ENCODE data around the gene PFN1. TPM values are rescaled to one million over a fixed set of nuclear protein-coding genes. Genes with fewer than 3 reads are reported as not detected.

Gene PFN1
- total and polyA plus RNA-seq, 5 experiments from 2014 or later = 486 to 2,067 (median 1,824) TPM

DNA sequence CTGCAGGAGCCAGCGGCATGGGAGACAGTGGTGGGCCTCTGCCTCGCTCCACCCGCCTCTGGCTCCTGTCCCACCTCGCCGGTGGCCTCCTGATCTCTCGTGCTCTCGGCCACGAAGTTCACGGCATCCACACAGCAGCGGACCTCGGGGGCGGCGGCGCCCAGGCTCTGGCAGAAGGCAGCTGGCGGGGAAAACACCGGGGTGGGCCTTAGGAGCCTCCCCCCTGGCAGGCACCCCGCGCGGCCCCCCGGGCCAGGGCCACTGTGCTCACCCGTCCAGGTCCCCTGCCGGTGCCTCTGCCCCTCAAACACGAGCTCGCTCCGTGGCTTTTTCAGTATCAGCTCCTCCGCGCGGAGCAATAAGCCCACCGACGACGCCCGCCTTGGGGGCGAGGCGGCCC lies 49.4 kb downstream of the PFN1 start:
- DNase-seq (no peak), ATAC-seq (peak; percentile 6 to 14)
- POLR2A ChIA-PET = interaction anchor here (0.5 to 3.9 kb wide), 16 partner anchors 10 to 196 kb away, joined by 3 to 26 read pairs (median 4); partner anchors contain the start of genes KIF1C, PELP1, PFN1 and PLD2
- Mint-ChIP-seq H3K36me3 (peaks cover 0 to 25% (median 0%) of the 10 kb centered on the region in 3 donors), H3K4me1 (peaks cover 26 to 43% (median 42%) of the 10 kb centered on the region in 4 donors), H3K27me3 (peaks cover 0 to 2% (median 0%) of the 10 kb centered on the region in 5 donors), H3K27ac (peak overlapping the region in 8 of 10 donors; percentile 48 to 99 (median 86)), H3K9me3 (no peaks in the 10 kb centered on the region), H3K4me3 (peak overlapping the region; percentile 74 to 96 (median 90))

DNA sequence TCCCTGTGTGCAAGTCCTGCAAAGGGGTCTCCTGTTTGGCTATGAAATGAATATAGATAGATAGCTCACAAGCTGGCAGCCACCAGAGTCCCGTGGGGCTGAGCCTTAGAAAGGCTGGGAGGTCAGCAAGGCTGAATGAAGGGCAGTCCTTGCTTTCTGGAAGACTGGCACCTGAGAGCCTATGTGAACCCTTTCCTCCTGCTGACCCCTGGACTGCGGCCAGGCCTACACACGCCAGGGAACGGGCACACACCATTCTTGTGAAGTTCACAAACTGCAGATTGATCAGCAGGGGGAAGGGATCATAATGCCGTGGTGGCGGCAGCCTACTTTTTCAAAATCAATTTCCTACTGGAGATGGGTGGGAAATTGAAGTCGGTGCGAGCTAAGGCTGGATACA lies 50.0 kb downstream of the PFN1 start:
- Mint-ChIP-seq H3K27ac (peak overlapping the region in 9 of 10 donors; percentile 48 to 89 (median 83)), H3K9me3 (no peaks in the 10 kb centered on the region), H3K4me1 (peaks cover 24 to 40% (median 38%) of the 10 kb centered on the region in 4 donors), H3K4me3 (peak overlapping the region; percentile 65 to 90 (median 76)), H3K36me3 (peaks cover 0 to 25% (median 0%) of the 10 kb centered on the region in 3 donors), H3K27me3 (peaks cover 0 to 2% (median 0%) of the 10 kb centered on the region in 5 donors)
- DNase-seq = no peak
- POLR2A ChIA-PET = interaction anchor here (1.1 to 2.7 kb wide), 4 partner anchors 9 to 196 kb away, joined by 3 to 17 read pairs (median 4); partner anchors contain the start of gene PFN1
- ATAC-seq = no peak

DNA sequence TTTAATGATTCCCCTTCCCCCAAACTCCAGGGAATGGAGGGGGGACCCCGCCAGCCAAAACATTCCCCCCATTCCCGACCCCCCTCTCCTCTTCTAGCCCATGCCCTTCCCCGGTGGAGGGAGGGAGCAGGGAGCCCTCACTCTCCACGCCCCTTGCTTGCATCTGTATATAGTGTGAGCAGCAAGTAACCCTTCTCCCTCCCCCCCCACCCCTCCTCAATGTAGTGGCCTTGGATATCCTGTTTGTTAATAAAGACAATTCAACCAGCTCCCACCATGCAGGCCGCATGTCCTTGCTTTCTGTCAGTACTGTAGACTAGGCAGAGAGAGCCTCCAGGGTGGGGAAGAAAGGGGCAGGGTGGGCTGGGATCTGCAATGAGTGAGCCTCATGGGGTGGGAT lies 50.5 kb downstream of the PFN1 start:
- POLR2A ChIA-PET = interaction anchor here (0.6 to 1.1 kb wide), 2 partner anchors 177 to 1109 kb away, joined by 3 read pairs; no protein-coding TSS in a partner anchor
- no peak for DNase-seq
- Mint-ChIP-seq H3K9me3 (no peaks in the 10 kb centered on the region), H3K27me3 (peaks cover 0 to 2% (median 0%) of the 10 kb centered on the region in 5 donors), H3K4me3 (peak overlapping the region in 5 of 10 donors; percentile 65 to 90 (median 74)), H3K27ac (peak overlapping the region in 4 of 10 donors; percentile 73 to 89 (median 86)), H3K4me1 (peaks cover 20 to 34% (median 32%) of the 10 kb centered on the region in 4 donors), H3K36me3 (peaks cover 0 to 27% (median 0%) of the 10 kb centered on the region in 3 donors)
- no peak for ATAC-seq

DNA sequence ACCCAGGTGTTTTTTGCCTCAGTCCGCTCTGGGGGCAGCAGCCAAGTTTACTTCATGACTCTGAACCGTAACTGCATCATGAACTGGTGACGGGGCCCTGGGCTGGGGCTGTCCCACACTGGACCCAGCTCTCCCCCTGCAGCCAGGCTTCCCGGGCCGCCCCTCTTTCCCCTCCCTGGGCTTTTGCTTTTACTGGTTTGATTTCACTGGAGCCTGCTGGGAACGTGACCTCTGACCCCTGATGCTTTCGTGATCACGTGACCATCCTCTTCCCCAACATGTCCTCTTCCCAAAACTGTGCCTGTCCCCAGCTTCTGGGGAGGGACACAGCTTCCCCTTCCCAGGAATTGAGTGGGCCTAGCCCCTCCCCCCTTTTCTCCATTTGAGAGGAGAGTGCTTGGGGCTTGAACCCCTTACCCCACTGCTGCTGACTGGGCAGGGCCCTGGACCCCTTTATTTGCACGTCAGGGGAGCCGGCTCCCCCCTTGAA lies 51.1 kb downstream of the PFN1 start:
- Mint-ChIP-seq H3K9me3 (no peaks in the 10 kb centered on the region), H3K27me3 (peaks cover 0 to 2% (median 0%) of the 10 kb centered on the region in 5 donors), H3K36me3 (peaks cover 0 to 27% (median 0%) of the 10 kb centered on the region in 3 donors), H3K27ac (peak overlapping the region in 2 of 10 donors; percentile 20 to 37), H3K4me1 (peaks cover 14 to 28% (median 27%) of the 10 kb centered on the region in 4 donors), H3K4me3 (no peak overlapping the region)
- DNase-seq (no peak), ATAC-seq (no peak)
- POLR2A ChIA-PET = interaction anchor here (0.6 to 0.8 kb wide), 2 partner anchors 32 to 1109 kb away, joined by 3 read pairs; no protein-coding TSS in a partner anchor

DNA sequence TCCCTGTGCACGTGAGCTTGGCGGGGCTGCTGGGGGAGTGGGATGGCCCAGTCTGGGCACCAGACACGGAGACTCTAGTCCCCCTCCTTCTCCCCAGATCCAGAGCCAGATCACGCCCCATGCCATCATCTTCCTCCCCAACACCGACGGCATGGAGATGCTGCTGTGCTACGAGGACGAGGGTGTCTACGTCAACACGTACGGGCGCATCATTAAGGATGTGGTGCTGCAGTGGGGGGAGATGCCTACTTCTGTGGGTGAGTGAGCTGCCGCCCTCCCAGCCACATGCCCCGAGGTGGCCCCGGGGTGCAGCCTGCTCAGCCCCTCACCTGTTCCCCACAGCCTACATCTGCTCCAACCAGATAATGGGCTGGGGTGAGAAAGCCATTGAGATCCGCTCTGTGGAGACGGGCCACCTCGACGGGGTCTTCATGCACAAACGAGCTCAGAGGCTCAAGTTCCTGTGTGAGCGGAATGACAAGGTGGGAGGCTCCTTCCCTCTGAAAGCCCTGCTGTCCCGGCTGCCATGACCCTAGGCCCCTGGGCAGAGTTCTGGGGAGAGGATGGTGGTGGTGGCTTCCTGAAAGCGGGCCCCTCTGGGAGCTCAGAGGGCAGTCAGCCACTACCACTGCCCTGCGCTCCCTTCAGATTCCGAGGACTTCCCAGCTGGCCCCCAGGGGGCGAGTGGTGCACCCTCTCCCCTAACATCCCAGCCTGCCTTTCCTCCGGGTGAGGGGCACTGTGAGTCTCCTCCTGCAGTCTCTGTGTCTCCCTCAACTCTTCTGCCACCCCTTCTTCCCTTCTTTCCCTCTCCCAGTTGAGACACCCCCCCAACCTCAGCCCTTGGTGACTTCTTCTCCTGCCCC lies 51.8 kb downstream of the PFN1 start:
- Mint-ChIP-seq H3K27ac (peak overlapping the region in 1 of 10 donors; percentile 65), H3K36me3 (peaks cover 0 to 29% (median 0%) of the 10 kb centered on the region in 3 donors), H3K4me3 (peak overlapping the region in 1 of 10 donors; percentile 51), H3K27me3 (peaks cover 0 to 2% (median 0%) of the 10 kb centered on the region in 5 donors), H3K4me1 (peaks cover 14 to 23% (median 21%) of the 10 kb centered on the region in 4 donors), H3K9me3 (no peaks in the 10 kb centered on the region)
- POLR2A ChIA-PET = interaction anchor here (0.6 to 0.8 kb wide), 2 partner anchors 33 to 52 kb away, joined by 3 read pairs; partner anchors contain the start of gene PFN1
- no peak for DNase-seq
- ATAC-seq = no peak

DNA sequence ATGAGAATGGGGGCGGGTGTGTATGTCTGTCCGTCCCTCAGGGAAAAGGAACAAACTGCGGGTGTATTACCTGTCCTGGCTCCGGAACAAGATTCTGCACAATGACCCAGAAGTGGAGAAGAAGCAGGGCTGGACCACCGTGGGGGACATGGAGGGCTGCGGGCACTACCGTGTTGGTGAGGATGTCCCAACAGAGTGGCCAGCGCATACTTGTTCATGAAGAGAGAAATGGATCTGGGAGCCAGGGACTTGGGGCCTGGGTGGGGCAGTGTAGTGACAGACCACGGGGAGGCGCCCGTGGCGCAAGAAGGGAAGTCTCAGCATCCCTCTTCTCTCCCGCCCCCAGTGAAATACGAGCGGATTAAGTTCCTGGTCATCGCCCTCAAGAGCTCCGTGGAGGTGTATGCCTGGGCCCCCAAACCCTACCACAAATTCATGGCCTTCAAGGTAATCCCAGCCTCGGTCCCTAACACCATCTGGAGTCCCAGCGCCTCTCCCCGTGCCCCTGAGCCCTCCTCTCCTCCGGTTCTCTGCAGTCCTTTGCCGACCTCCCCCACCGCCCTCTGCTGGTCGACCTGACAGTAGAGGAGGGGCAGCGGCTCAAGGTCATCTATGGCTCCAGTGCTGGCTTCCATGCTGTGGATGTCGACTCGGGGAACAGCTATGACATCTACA lies 52.5 kb downstream of the PFN1 start:
- Mint-ChIP-seq H3K36me3 (peaks cover 0 to 33% (median 0%) of the 10 kb centered on the region in 3 donors), H3K4me3 (peak overlapping the region in 1 of 10 donors; percentile 51), H3K4me1 (peaks cover 10 to 21% (median 16%) of the 10 kb centered on the region in 4 donors), H3K27ac (peak overlapping the region in 2 of 10 donors; percentile 36 to 65), H3K27me3 (peaks cover 0 to under 1% (median 0%) of the 10 kb centered on the region in 5 donors), H3K9me3 (no peaks in the 10 kb centered on the region)
- DNase-seq (no peak), ATAC-seq (no peak)
- POLR2A ChIA-PET = no interaction called here

Small RNA genes within 50 kb of the gene (microRNA-seq; reads per million reads assigned to microRNA genes)
- gene MIR6864 (ENCODE audit: borderline microRNAs expressed) (not detected), gene MIR6865 (ENCODE audit: borderline microRNAs expressed) (not detected)

Other genes starting within 250 kb of the PFN1 start
- gene PELP1, start 244.4 kb downstream of the PFN1 start, total RNA-seq = 10 to 100 TPM; 70.6 to 71.3 TPM
- gene PELP1, start 244.4 kb downstream of the PFN1 start, polyA plus RNA-seq = 10 to 100 TPM in 2 of 3 donors, 1 to 10 TPM in 1; 8.9 to 13.3 (median 12.1) TPM
- gene ARRB2, start 237.9 kb downstream of the PFN1 start, total RNA-seq = 100 to 1,000 TPM; 402 to 413 TPM
- gene ARRB2, start 237.9 kb downstream of the PFN1 start, polyA plus RNA-seq = 10 to 100 TPM; 47.0 to 60.5 (median 49.4) TPM
- gene MED11, start 217.1 kb downstream of the PFN1 start, total RNA-seq = 10 to 100 TPM; 31.1 to 32.7 TPM
- gene MED11, start 217.1 kb downstream of the PFN1 start, polyA plus RNA-seq = 10 to 100 TPM; 37.2 to 81.1 (median 38.9) TPM
- gene ZMYND15, start 208.7 kb downstream of the PFN1 start, total RNA-seq = under 1 TPM; 0.38 to 0.47 TPM
- gene ZMYND15, start 208.7 kb downstream of the PFN1 start, polyA plus RNA-seq = under 1 TPM in 1 of 3 donors, not detected in 2; 0.10 TPM
- 1 to 10 TPM; 5.5 to 5.6 TPM for gene CXCL16, start 208.6 kb downstream of the PFN1 start, total RNA-seq
- gene CXCL16, start 208.6 kb downstream of the PFN1 start, polyA plus RNA-seq = 1 to 10 TPM; 2.2 to 5.9 (median 2.5) TPM
- not detected for gene TM4SF5, start 176.6 kb downstream of the PFN1 start, total RNA-seq
- gene TM4SF5, start 176.6 kb downstream of the PFN1 start, polyA plus RNA-seq = not detected
- gene VMO1, start 162.2 kb downstream of the PFN1 start, total RNA-seq = under 1 TPM in 1 of 2 experiments, not detected in 1; 0.60 TPM
- gene VMO1, start 162.2 kb downstream of the PFN1 start, polyA plus RNA-seq = not detected
- gene GLTPD2, start 159.6 kb downstream of the PFN1 start, total RNA-seq = not detected
- under 1 TPM; 0.36 to 0.39 (median 0.39) TPM for gene GLTPD2, start 159.6 kb downstream of the PFN1 start, polyA plus RNA-seq
- gene PSMB6, start 152.4 kb downstream of the PFN1 start, total RNA-seq = 10 to 100 TPM; 56.5 to 61.6 TPM
- 100 to 1,000 TPM; 211 to 282 (median 256) TPM for gene PSMB6, start 152.4 kb downstream of the PFN1 start, polyA plus RNA-seq
- gene PLD2, start 141.4 kb downstream of the PFN1 start, total RNA-seq = 10 to 100 TPM; 21.4 to 27.9 TPM
- 1 to 10 TPM; 1.1 to 1.9 (median 1.9) TPM for gene PLD2, start 141.4 kb downstream of the PFN1 start, polyA plus RNA-seq
- gene MINK1, start 115.2 kb downstream of the PFN1 start, total RNA-seq = 100 to 1,000 TPM; 110 to 117 TPM
- 10 to 100 TPM in 1 of 3 donors, 1 to 10 TPM in 2; 4.1 to 12.9 (median 8.1) TPM for gene MINK1, start 115.2 kb downstream of the PFN1 start, polyA plus RNA-seq
- 1 to 10 TPM; 5.7 TPM for gene C17orf107, start 49.0 kb downstream of the PFN1 start, total RNA-seq
- gene C17orf107, start 49.0 kb downstream of the PFN1 start, polyA plus RNA-seq = 1 to 10 TPM; 1.5 to 1.8 (median 1.6) TPM
- 1 to 10 TPM in 1 of 2 experiments, under 1 TPM in 1; 0.94 to 1.3 TPM for gene CHRNE, start 45.4 kb downstream of the PFN1 start, total RNA-seq
- under 1 TPM; 0.19 to 0.58 (median 0.20) TPM for gene CHRNE, start 45.4 kb downstream of the PFN1 start, polyA plus RNA-seq
- gene GP1BA, start 16.3 kb downstream of the PFN1 start, total RNA-seq = not detected
- gene GP1BA, start 16.3 kb downstream of the PFN1 start, polyA plus RNA-seq = under 1 TPM in 2 of 3 donors, not detected in 1; 0.08 to 0.13 TPM
- 10 to 100 TPM; 42.5 to 45.0 TPM for gene SLC25A11, start 8.5 kb downstream of the PFN1 start, total RNA-seq
- 10 to 100 TPM; 75.3 to 78.6 (median 77.6) TPM for gene SLC25A11, start 8.5 kb downstream of the PFN1 start, polyA plus RNA-seq
- gene RNF167, start 8.3 kb downstream of the PFN1 start, total RNA-seq = 100 to 1,000 TPM; 143 to 145 TPM
- 10 to 100 TPM; 30.3 to 50.0 (median 32.2) TPM for gene RNF167, start 8.3 kb downstream of the PFN1 start, polyA plus RNA-seq
- gene ENO3, start 2.6 kb upstream of the PFN1 start, total RNA-seq = 10 to 100 TPM; 35.2 to 36.7 TPM
- gene ENO3, start 2.6 kb upstream of the PFN1 start, polyA plus RNA-seq = 1 to 10 TPM; 1.5 to 3.0 (median 1.8) TPM
- gene SPAG7, start 19.3 kb upstream of the PFN1 start, total RNA-seq = 10 to 100 TPM; 50.5 to 52.6 TPM
- 100 to 1,000 TPM; 122 to 131 (median 129) TPM for gene SPAG7, start 19.3 kb upstream of the PFN1 start, polyA plus RNA-seq
- 10 to 100 TPM; 56.1 to 58.7 TPM for gene CAMTA2, start 39.1 kb upstream of the PFN1 start, total RNA-seq
- 10 to 100 TPM in 1 of 3 donors, 1 to 10 TPM in 2; 4.1 to 18.9 (median 6.3) TPM for gene CAMTA2, start 39.1 kb upstream of the PFN1 start, polyA plus RNA-seq
- under 1 TPM in 1 of 2 experiments, not detected in 1; 0.26 TPM for gene INCA1, start 49.0 kb upstream of the PFN1 start, total RNA-seq
- gene INCA1, start 49.0 kb upstream of the PFN1 start, polyA plus RNA-seq = under 1 TPM in 1 of 3 donors, not detected in 2; 0.23 TPM
- 10 to 100 TPM; 20.8 to 21.1 TPM for gene KIF1C, start 49.4 kb upstream of the PFN1 start, total RNA-seq
- gene KIF1C, start 49.4 kb upstream of the PFN1 start, polyA plus RNA-seq = 1 to 10 TPM; 2.6 to 3.0 (median 3.0) TPM
- under 1 TPM in 1 of 2 experiments, not detected in 1; 0.25 TPM for gene SLC52A1, start 86.9 kb upstream of the PFN1 start, total RNA-seq
- not detected for gene SLC52A1, start 86.9 kb upstream of the PFN1 start, polyA plus RNA-seq
- 10 to 100 TPM; 12.6 to 12.7 TPM for gene ZFP3, start 129.9 kb upstream of the PFN1 start, total RNA-seq
- 1 to 10 TPM in 2 of 3 donors, under 1 TPM in 1; 0.51 to 2.1 (median 1.6) TPM for gene ZFP3, start 129.9 kb upstream of the PFN1 start, polyA plus RNA-seq
- 10 to 100 TPM; 14.0 to 18.9 TPM for gene ZNF232, start 163.3 kb upstream of the PFN1 start, total RNA-seq
- gene ZNF232, start 163.3 kb upstream of the PFN1 start, polyA plus RNA-seq = 1 to 10 TPM; 6.0 to 10.0 (median 7.3) TPM
- under 1 TPM; 0.33 to 0.39 TPM for gene USP6, start 167.5 kb upstream of the PFN1 start, total RNA-seq
- under 1 TPM; 0.02 to 0.06 (median 0.05) TPM for gene USP6, start 167.5 kb upstream of the PFN1 start, polyA plus RNA-seq
- gene ZNF594, start 243.3 kb upstream of the PFN1 start, total RNA-seq = 10 to 100 TPM; 32.4 to 32.5 TPM
- gene ZNF594, start 243.3 kb upstream of the PFN1 start, polyA plus RNA-seq = 1 to 10 TPM; 1.7 to 3.3 (median 3.3) TPM

Measured in naive thymus-derived CD8-positive, alpha-beta T cell (primary cell).